ES-I3 (cell line): Measurements from ENCODE around the gene ATP10A.

Source experiments
- H3K36me3 ChIP-seq: 2 replicates; pipeline ENCODE4 v1.6.1; 2013; ENCODE audit warnings: mild to moderate bottlenecking, low read length, control low read depth, moderate library complexity; ENCODE audit not compliant: insufficient read depth
- H3K4me1 ChIP-seq: 2 replicates; pipeline ENCODE4 v1.6.1; 2013; ENCODE audit warnings: mild to moderate bottlenecking, control low read depth, low read length; ENCODE audit not compliant: insufficient read depth
- H3K9ac ChIP-seq: 2 replicates; pipeline ENCODE4 v1.6.1; 2013; ENCODE audit warnings: low read depth, mild to moderate bottlenecking, low read length, moderate library complexity
- H3K9me3 ChIP-seq: 2 replicates; pipeline ENCODE4 v1.6.1; 2013; ENCODE audit warnings: mild to moderate bottlenecking, low read length, moderate library complexity; ENCODE audit not compliant: control insufficient read depth, insufficient read depth

ATP10A gene

DNA sequence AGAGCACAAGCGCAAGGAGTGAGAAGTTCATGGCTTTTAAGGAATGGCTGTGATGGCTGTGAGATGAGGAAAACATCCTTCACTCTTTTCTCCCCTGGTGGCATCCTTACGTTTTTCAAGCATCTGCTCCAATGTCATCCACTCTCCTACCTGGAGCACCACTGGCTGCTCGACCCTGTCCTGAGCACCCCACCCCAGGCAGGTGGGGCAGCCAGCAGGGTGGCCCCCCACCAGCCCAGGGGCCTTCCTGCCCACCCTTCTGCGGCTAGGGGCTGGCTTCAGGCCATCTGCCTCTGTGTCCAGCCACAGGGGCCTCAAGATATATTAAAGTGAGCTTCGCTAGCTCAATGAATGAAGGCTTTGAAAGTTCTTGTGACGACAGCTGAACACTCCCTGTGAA is 56.1 kb downstream of the ATP10A start:
- H3K4me1 ChIP-seq, result peaks cover 4% of the 10 kb centered on the region; the same call in 1 of the 2 replicates
- no peaks in the 10 kb centered on the region for H3K36me3 ChIP-seq
- no peak overlapping the region for H3K9ac ChIP-seq
- no peaks in the 10 kb centered on the region for H3K9me3 ChIP-seq

DNA sequence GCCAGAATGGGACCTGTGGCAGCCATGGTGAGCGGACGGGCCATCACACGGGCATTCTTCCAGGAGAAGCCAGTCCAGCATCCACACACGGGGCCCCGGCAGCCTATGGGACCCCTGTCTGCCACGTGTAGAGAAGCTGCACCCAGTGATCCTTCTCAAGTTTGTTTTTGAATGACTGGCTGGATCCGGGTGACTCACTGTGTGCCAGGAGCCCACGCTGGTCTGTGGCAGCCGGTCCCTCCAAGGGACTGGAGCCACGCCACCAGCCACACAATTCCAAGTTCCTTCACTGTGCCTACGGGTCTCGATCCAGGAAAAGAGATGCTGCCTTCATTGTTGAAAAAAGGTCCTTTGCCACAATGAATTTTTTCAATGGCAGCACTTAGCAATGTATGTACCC is 58.1 kb downstream of the ATP10A start:
- no peaks in the 10 kb centered on the region for H3K36me3 ChIP-seq
- H3K9ac ChIP-seq, result no peak overlapping the region
- H3K9me3 ChIP-seq, result no peaks in the 10 kb centered on the region
- H3K4me1 ChIP-seq, result no peaks in the 10 kb centered on the region

DNA sequence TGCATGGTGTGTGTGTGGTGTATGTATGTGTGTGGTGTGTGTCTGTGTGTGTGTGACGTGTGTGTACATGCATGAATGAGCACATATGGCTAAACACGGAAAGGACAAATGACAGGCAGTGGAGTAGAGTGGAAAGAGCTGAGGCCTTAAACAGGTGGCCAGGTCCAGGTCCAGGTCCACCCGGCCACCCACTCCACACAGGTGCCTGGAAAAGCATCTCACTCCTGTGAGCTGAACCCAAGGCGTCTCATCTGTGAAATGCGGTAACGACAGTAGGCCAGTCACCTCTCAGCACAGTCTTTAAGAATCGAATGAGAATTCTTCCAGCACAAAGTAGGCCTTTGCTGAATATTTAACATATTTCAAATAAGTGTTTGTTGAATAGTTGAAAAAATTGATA is 58.7 kb downstream of the ATP10A start:
- Histone ChIP-seq H3K9me3 (no peaks in the 10 kb centered on the region), H3K4me1 (no peaks in the 10 kb centered on the region; the same call in 1 of the 2 replicates), H3K36me3 (no peaks in the 10 kb centered on the region), H3K9ac (no peak overlapping the region)

GRCh38 chr15:25803541-25803940 is 59.6 kb downstream of the ATP10A start:
- no peak overlapping the region for H3K9ac ChIP-seq

DNA sequence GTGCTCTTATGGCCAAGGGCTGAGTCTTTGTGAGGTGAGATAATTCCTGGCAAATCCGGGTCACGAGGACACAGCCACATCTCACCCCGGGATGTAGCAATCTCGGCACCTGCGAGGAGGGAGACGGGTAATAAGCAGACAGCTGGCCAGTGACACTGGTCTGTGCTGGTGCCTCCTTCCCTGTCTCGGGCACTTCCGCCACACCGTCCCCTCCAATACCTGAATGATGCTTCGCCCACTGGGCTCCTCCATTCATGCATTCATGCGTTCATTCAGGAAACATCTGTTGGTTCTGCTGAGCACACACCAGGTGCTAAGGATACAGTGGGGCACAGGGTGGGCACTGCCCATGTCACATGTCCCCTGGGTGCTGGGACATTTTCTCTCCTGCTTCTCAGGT is 60.1 kb downstream of the ATP10A start:
- Histone ChIP-seq H3K9ac (no peak overlapping the region), H3K4me1 (no peaks in the 10 kb centered on the region; the same call in 1 of the 2 replicates)

More at GRCh38 chr15:25803541-25803940, 59.6 kb downstream of the ATP10A start:
- Histone ChIP-seq H3K36me3 (no peaks in the 10 kb centered on the region), H3K9me3 (no peaks in the 10 kb centered on the region), H3K4me1 (no peaks in the 10 kb centered on the region; the same call in 1 of the 2 replicates)

GRCh38 chr15:25802285-25802830 is 60.8 kb downstream of the ATP10A start:
- H3K4me1 ChIP-seq, result no peaks in the 10 kb centered on the region; the same call in 1 of the 2 replicates
- H3K36me3 ChIP-seq, result no peaks in the 10 kb centered on the region
- H3K9me3 ChIP-seq, result no peaks in the 10 kb centered on the region
- no peak overlapping the region for H3K9ac ChIP-seq

More for the DNA sequence above, 60.1 kb downstream of the ATP10A start:
- no peaks in the 10 kb centered on the region for H3K36me3 ChIP-seq
- H3K9me3 ChIP-seq, result no peaks in the 10 kb centered on the region

DNA sequence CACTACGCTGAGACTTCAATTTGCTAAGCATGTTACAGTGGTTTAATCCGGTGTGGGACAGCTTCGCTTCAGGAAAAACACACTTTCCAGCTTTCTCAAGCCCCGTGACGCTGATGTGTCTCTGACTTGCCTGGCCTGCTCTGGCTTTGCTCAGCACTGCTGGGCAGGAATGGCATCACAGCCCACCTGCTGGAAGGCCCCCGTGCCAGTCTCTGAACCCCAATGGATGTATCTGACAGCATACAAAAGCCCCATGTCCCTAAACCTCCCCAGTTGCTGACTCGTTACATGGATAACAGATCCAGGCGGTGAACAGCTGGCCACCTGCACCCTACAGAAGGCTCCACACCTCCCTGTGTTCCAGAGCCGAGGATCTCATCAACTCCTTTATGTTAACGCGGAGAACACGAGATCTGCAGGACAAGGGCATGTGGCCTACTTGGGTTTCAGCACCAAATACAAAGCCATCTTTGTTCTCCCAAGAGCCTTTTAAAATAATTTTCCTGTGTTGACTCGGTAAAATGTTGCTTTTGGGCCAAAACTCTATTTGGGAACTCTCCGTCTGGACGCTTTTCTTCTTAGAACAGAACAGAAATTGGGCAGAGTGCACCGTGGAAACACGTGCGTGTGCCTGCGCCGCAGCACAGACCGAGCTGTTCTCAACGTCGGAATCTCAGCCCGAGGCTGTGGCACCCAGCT is 61.4 kb downstream of the ATP10A start:
- no peaks in the 10 kb centered on the region for H3K36me3 ChIP-seq

DNA sequence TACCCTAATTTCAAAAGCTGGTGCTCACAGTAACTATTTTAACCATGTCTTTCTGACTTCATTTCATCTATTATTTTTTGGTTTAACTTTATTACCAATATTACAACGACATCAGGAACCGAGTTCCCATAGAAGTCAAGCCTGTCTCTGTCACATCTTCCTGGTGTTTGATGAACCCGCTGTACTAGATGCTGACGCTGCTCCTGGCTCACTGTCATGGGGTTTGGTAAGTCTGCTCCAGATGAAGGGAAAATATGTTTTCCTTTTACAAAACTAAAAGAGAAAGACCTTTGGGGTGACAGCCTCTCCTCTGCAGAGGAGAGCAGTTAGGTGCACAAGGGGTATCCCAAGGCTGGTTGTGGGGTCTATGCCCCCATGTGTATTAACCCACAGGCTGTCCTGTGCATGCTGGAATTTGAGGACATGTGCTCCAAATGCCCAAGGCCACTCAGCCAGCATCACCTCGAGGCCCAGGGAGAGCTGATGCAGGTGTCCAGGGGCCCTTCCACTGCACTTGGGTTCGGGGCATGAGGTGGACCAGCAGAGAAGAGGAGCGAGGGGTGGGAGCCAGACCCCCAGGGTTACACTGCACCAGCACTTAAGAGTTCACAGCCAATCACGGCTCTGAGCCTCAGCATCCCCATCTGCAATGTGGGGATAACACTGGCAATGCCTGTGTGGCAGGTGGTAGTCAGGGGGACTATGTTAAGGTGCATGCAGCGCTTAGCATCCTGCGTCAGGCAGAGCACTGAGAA is 62.2 kb downstream of the ATP10A start:
- Histone ChIP-seq H3K9me3 (no peaks in the 10 kb centered on the region), H3K4me1 (no peaks in the 10 kb centered on the region; the same call in 1 of the 2 replicates), H3K9ac (no peak overlapping the region), H3K36me3 (no peaks in the 10 kb centered on the region)

More for the DNA sequence above, 61.4 kb downstream of the ATP10A start:
- Histone ChIP-seq H3K9ac (no peak overlapping the region), H3K9me3 (no peaks in the 10 kb centered on the region), H3K4me1 (no peaks in the 10 kb centered on the region; the same call in 1 of the 2 replicates)

GRCh38 chr15:25799906-25800700 is 63.0 kb downstream of the ATP10A start:
- H3K9me3 ChIP-seq, result no peaks in the 10 kb centered on the region

GRCh38 chr15:25797936-25798901 is 64.9 kb downstream of the ATP10A start:
- Histone ChIP-seq H3K4me1 (no peaks in the 10 kb centered on the region; the same call in 1 of the 2 replicates), H3K9me3 (no peaks in the 10 kb centered on the region), H3K9ac (no peak overlapping the region), H3K36me3 (no peaks in the 10 kb centered on the region)

More at GRCh38 chr15:25799906-25800700, 63.0 kb downstream of the ATP10A start:
- Histone ChIP-seq H3K9ac (no peak overlapping the region), H3K4me1 (no peaks in the 10 kb centered on the region; the same call in 1 of the 2 replicates), H3K36me3 (no peaks in the 10 kb centered on the region)

- H3K9me3 ChIP-seq, result no peaks in the 10 kb centered on the region
- no peaks in the 10 kb centered on the region; the same call in 1 of the 2 replicates for H3K4me1 ChIP-seq
- H3K9ac ChIP-seq, result no peak overlapping the region
- H3K36me3 ChIP-seq, result no peaks in the 10 kb centered on the region
Observed at GRCh38 chr15:25797511-25797935, 65.6 kb downstream of the ATP10A start.

GRCh38 chr15:25797035-25797434 is 66.1 kb downstream of the ATP10A start:
- Histone ChIP-seq H3K9me3 (no peaks in the 10 kb centered on the region), H3K9ac (no peak overlapping the region), H3K4me1 (no peaks in the 10 kb centered on the region; the same call in 1 of the 2 replicates), H3K36me3 (no peaks in the 10 kb centered on the region)

GRCh38 chr15:25796395-25796794 is 66.7 kb downstream of the ATP10A start:
- Histone ChIP-seq H3K36me3 (no peaks in the 10 kb centered on the region), H3K9me3 (no peaks in the 10 kb centered on the region), H3K4me1 (no peaks in the 10 kb centered on the region; the same call in 1 of the 2 replicates), H3K9ac (no peak overlapping the region)
